Activated CD4-positive, alpha-beta T cell treated with anti-CD3 and anti-CD28 coated beads for 48 hours (primary cell): ENCODE results near the gene SCMH1.
"Not testable (repeated sequence)": the region's sequence is repeated elsewhere in the genome, so short reads cannot be mapped to it uniquely, and the experiment has no call there.

Source experiments
- DNase-seq: peaks from one replicate; pipeline ENCODE4 v3.0.0-alpha.2; 2020

SCMH1 gene

GRCh38 chr1:41241749-41242341 is at the start of gene SCMH1:
Gene SCMH1, minus strand, starts transcription at chr1:41242306. Its CDS starts 56,173 bp downstream, at chr1:41186133.
- DNase-seq, result peak; percentile 60

GRCh38 chr1:41291195-41291594 is 49.1 kb upstream of the SCMH1 start:
- no peak for DNase-seq

GRCh38 chr1:41289196-41289595 is 47.1 kb upstream of the SCMH1 start:
- DNase-seq, result no peak

GRCh38 chr1:41286992-41287391 is 44.9 kb upstream of the SCMH1 start:
- DNase-seq, result no peak

GRCh38 chr1:41286486-41286885 is 44.4 kb upstream of the SCMH1 start:
- DNase-seq, result no peak

GRCh38 chr1:41285818-41286217 is 43.7 kb upstream of the SCMH1 start:
- DNase-seq, result no peak

GRCh38 chr1:41284121-41284520 is 42.0 kb upstream of the SCMH1 start:
- no peak for DNase-seq

- DNase-seq, result peak; percentile 51
These were observed 40.7 kb upstream of the SCMH1 start for GRCh38 chr1:41282679-41283317.

GRCh38 chr1:41281334-41281733 is 39.2 kb upstream of the SCMH1 start:
- DNase-seq, result no peak

- DNase-seq, result no peak
These were observed 38.3 kb upstream of the SCMH1 start for GRCh38 chr1:41280202-41281032.

- no peak for DNase-seq
These were observed 36.0 kb upstream of the SCMH1 start for GRCh38 chr1:41278076-41278475.

- DNase-seq, result no peak
These were observed 35.4 kb upstream of the SCMH1 start for GRCh38 chr1:41277371-41277975.

- DNase-seq, result no peak
These were observed 33.7 kb upstream of the SCMH1 start for GRCh38 chr1:41275831-41276230.

- DNase-seq, result no peak
These were observed 32.8 kb upstream of the SCMH1 start for GRCh38 chr1:41274752-41275545.

GRCh38 chr1:41272601-41273000 is 30.5 kb upstream of the SCMH1 start:
- DNase-seq, result no peak

- peak; percentile 75 for DNase-seq
These were observed 26.2 kb upstream of the SCMH1 start for GRCh38 chr1:41268154-41268770.

- no peak for DNase-seq
These were observed 20.0 kb upstream of the SCMH1 start for GRCh38 chr1:41261926-41262618.

GRCh38 chr1:41260768-41261167 is 18.7 kb upstream of the SCMH1 start:
- DNase-seq, result no peak

- DNase-seq, result no peak
These were observed 17.1 kb upstream of the SCMH1 start for GRCh38 chr1:41259221-41259620.

- no peak for DNase-seq
These were observed 13.9 kb upstream of the SCMH1 start for GRCh38 chr1:41255978-41256377.

- DNase-seq, result not testable (repeated sequence)
These were observed 9.0 kb upstream of the SCMH1 start for GRCh38 chr1:41251120-41251519.

GRCh38 chr1:41249319-41249718 is 7.2 kb upstream of the SCMH1 start:
- no peak for DNase-seq
